H1 (cell line): ENCODE measurements around the gene SLC13A1. TPM values are rescaled to one million over a fixed set of nuclear protein-coding genes. Genes with fewer than 3 reads are reported as not detected.

Source experiments
- CHD7 ChIP-seq: fragments of 300-600 bp; sonication (generic); IDR thresholded peaks from 2 replicates; pipeline ENCODE4 v1.7.1; 2012; ENCODE audit warnings: low read length, moderate library complexity, mild to moderate bottlenecking, inconsistent platforms; ENCODE audit not compliant: insufficient replicate concordance
- CREB1 ChIP-seq: IDR thresholded peaks from 2 replicates; pipeline ENCODE4 v1.6.1; 2012; ENCODE audit warnings: inconsistent platforms
- EGR1 ChIP-seq: IDR thresholded peaks from 2 replicates; pipeline ENCODE4 v1.6.1; 2011; ENCODE audit warnings: low read depth, low read length, borderline replicate concordance
- HDAC6 ChIP-seq: IDR thresholded peaks from one replicate; pipeline ENCODE4 v1.7.1; 2012; ENCODE audit warnings: low read depth, mild to moderate bottlenecking, inconsistent platforms, low read length, moderate library complexity
- NANOG ChIP-seq: IDR thresholded peaks from 2 replicates; pipeline ENCODE4 v1.6.1; 2011; ENCODE audit warnings: low read length, low read depth, mild to moderate bottlenecking, inconsistent platforms; ENCODE audit not compliant: insufficient read depth, poor library complexity, severe bottlenecking
- SIX5 ChIP-seq: IDR thresholded peaks from 2 replicates; pipeline ENCODE4 v1.6.1; 2011; ENCODE audit warnings: mild to moderate bottlenecking, low read depth, low read length
- SP1 ChIP-seq: IDR thresholded peaks from 2 replicates; pipeline ENCODE4 v1.6.1; 2011; ENCODE audit warnings: low read depth, low read length
- YY1 ChIP-seq: IDR thresholded peaks from 2 replicates; pipeline ENCODE4 v1.6.1; 2011; ENCODE audit warnings: low read depth, mild to moderate bottlenecking, low read length
- polyA plus RNA-seq, 7 experiments: library from polyadenylated mRNA; depleted of rRNA in 3 of 7; stranded (reverse) in 5 of 7; unstranded in 2 of 7; fragments of >200 nt in 5 of 7; fragments of 200-250 nt in 2 of 7; gene quantifications; 1 replicate in 5 of 7; 2 replicates in 1 of 7; 4 replicates in 1 of 7; pipeline versions ENCODE4 v1.2.1 to v1.2.3, GENCODE V29; 2011 to 2013; ENCODE audit warnings: missing spikeins in 2 of 7, mixed read lengths in 2 of 7
- total RNA-seq: library from RNA; stranded (reverse); fragmentation: NEBNext Ultra II Directional; extraction: Animal tissue kit (Norgen Biotek cat#: 25700); gene quantifications from 2 replicates; pipeline ENCODE4 v1.2.1, GENCODE V29; 2021

SLC13A1 gene
- total and polyA plus RNA-seq, 2 of the 8 experiments (the other 6 are each of a cell fraction or from before 2014, with no cell fraction given), result not detected

GRCh38 chr7:123190109-123190831 lies 9.5 kb downstream of the SLC13A1 start (continued):
- TF ChIP-seq CHD7, result no peak
- TF ChIP-seq SP1, result no peak
- no peak for TF ChIP-seq CREB1
- no peak for TF ChIP-seq HDAC6
- TF ChIP-seq SIX5, result no peak
- no peak for TF ChIP-seq YY1
- no peak for TF ChIP-seq EGR1
- no peak for TF ChIP-seq NANOG
- TF ChIP-seq, all 59 proteins: peak for 0
